Astrocyte of the spinal cord (primary cell): ENCODE measurements around the gene VAMP2.

Source experiments
- DNase-seq: peaks from one replicate; pipeline ENCODE4 v3.0.0; 2011; ENCODE audit warnings: low read depth, low spot score
- H3K4me3 ChIP-seq: 2 replicates; pipeline ENCODE4 v1.5.1; 2011; ENCODE audit warnings: low read depth, mild to moderate bottlenecking, low read length, moderate library complexity
- in situ Hi-C: cut with HindIII; loops from 2 replicates; pipeline ENCODE4 v1.10.0; 2017; ENCODE audit warnings: low sequenced_read_pairs
- TF ChIP-seq, protein P1 (sequence below): IDR thresholded peaks from 2 replicates; pipeline ENCODE4 v1.5.1; 2012; ENCODE audit warnings: low read depth, mild to moderate bottlenecking, low read length, inconsistent platforms

Gene VAMP2

DNA sequence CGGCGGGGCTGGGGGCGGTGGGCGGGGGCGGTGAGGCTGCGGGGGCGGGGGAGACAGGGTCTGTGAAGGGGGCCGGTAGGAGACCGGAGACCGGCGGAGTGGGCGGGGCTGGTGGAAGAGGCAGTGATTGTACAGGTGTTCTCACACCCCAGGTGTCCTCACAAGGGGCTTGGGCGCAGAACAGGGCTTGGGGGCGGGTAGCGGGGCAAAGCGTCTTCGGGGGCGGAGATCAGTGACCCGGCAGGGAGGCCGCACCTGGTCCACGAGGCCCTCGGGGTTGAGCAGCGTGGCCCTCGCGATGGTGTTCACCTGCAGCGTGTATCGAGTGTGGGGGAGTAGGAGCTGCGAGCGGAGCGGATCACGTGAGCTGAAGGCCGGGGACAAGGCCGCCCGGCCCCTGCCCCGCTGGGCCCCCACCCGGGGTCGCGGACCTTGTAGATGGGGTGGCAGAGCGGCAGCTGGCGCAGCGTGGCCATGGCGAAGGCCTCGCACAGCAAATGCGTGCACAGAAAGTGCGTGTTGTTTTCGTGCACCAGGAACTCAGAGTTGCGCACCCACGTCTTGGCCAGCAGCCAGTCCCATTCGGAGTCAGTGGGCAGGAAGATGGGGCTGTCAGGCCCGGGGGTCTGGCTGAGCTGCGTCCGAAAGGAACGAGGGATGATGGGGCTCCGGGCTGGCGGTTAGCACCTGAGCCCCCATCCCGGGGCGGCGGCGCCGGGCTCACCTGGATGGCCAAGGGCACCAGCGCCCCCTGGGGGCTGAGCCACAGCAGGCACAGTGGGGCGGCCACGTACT lies 52.9 kb downstream of the VAMP2 start:
- DNase-seq: no peak
- H3K4me3 ChIP-seq: no peak overlapping the region
- in situ Hi-C loops: loop anchor here (10.0 kb wide), 1 partner anchor 55 kb away; no protein-coding TSS in a partner anchor
- TF ChIP-seq, protein P1, sequence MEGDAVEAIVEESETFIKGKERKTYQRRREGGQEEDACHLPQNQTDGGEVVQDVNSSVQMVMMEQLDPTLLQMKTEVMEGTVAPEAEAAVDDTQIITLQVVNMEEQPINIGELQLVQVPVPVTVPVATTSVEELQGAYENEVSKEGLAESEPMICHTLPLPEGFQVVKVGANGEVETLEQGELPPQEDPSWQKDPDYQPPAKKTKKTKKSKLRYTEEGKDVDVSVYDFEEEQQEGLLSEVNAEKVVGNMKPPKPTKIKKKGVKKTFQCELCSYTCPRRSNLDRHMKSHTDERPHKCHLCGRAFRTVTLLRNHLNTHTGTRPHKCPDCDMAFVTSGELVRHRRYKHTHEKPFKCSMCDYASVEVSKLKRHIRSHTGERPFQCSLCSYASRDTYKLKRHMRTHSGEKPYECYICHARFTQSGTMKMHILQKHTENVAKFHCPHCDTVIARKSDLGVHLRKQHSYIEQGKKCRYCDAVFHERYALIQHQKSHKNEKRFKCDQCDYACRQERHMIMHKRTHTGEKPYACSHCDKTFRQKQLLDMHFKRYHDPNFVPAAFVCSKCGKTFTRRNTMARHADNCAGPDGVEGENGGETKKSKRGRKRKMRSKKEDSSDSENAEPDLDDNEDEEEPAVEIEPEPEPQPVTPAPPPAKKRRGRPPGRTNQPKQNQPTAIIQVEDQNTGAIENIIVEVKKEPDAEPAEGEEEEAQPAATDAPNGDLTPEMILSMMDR: peak; percentile 78
